ENCODE measurements around the gene GTF2H2C_2.
A peak's percentile ranks its signal among the peaks of the same experiment; 100 is the strongest.
"Not testable (repeated sequence)": the region's sequence is repeated elsewhere in the genome, so short reads cannot be mapped to it uniquely, and the experiment has no call there.

Gene GTF2H2C_2

DNA sequence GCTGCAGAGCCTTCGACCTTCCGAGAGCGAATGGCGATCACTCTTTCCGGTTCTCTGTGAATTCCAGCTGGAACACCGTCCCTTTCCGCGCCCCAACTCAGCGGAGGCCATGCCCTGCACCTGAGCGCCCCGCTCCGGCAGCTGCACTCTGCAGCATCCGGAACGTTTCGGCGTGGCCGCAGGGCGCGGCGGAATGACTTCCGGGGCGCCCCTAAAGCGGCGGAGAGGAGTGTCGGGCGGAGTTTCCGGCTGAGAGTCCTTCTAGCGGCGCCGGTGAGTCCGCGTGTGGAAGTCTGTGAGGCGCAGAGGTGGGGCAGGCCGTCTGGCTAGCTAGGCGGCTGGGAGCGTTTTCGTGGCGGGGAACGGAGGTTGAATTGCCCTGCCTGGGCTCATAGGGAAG, at the start of gene GTF2H2C_2:
Gene GTF2H2C_2, plus strand, starts transcription at position 252 of the 400 bp plus-strand sequence.
- H3K36me3 Mint-ChIP-seq (ENCODE audit: insufficient read depth); H3K27ac Mint-ChIP-seq; H3K4me3 Mint-ChIP-seq; H3K9me3 Mint-ChIP-seq; H3K4me1 Mint-ChIP-seq (ENCODE audit: low read depth in 2 of 2); H3K27me3 Mint-ChIP-seq; DNase-seq: not testable (repeated sequence)
- ATAC-seq (replicated peaks): peak; percentile 99

DNA sequence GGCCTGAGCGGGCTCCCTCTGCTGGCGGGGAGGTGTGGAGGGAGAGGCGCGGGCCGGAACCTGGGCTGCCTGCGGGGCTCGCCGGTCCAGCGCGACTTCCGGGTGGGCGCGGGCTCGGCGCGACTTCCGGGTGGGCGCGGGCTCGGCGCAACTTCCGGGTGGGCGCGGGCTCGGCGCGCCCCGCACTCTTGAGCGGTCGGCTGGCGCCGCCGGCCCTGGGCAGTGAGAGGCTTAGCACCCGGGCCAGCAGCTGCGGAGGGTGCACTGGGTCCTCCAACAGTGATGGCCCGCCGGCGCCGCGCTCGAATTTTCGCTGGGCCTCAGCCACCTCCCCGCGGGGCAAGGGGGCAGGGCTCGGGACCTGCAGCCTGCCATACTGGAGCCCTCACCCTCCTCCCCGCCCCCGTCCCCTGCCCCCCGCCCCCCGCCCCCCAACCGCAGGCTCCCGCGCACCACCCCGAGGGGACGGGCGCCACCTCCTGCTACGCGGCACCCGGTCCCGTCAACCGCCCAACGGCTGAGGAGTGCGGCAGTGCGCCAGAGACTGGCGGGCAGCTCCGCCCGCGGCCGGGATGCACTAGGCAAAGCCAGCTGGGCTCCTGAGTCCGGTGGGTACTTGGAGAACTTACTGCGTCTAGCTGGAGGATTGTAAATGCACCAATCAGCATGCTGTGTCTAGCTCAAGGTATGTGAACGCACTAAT, 14.0 kb upstream of the GTF2H2C_2 start:
- peak; percentile 92 for ATAC-seq (replicated peaks)
- Mint-ChIP-seq H3K27ac (peak overlapping the region in 1 of 2 donors; percentile 35), H3K4me3 (peak overlapping the region; percentile 50 to 64)
- H3K4me1 Mint-ChIP-seq (ENCODE audit: low read depth in 2 of 2); H3K36me3 Mint-ChIP-seq (ENCODE audit: insufficient read depth); H3K9me3 Mint-ChIP-seq; H3K27me3 Mint-ChIP-seq: not testable (repeated sequence)
- DNase-seq: peak; percentile 17 to 67 (median 29)

DNA sequence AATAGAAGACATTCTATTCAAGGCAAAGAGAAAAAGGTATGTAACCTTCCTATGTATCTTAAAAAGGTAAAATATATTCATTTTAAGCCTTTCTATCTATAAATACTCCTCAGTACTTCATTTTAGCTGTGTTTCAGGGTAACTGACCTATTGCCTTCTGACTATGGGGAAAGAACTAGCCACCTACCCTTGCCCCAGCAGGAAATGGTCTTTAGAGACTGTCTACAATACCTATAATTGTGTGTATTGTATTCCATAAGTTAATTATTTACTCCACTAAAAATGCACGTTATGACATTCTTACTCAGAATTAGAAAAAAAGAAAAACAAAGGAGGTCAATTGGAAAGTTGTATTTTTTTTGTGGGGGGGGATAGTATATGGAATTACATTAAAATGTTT, 6.2 kb downstream of the GTF2H2C_2 start:
- not testable (repeated sequence) for H3K4me3 Mint-ChIP-seq; H3K36me3 Mint-ChIP-seq (ENCODE audit: insufficient read depth); H3K27ac Mint-ChIP-seq; H3K27me3 Mint-ChIP-seq; ATAC-seq (replicated peaks); H3K4me1 Mint-ChIP-seq (ENCODE audit: low read depth in 2 of 2); DNase-seq; H3K9me3 Mint-ChIP-seq

DNA sequence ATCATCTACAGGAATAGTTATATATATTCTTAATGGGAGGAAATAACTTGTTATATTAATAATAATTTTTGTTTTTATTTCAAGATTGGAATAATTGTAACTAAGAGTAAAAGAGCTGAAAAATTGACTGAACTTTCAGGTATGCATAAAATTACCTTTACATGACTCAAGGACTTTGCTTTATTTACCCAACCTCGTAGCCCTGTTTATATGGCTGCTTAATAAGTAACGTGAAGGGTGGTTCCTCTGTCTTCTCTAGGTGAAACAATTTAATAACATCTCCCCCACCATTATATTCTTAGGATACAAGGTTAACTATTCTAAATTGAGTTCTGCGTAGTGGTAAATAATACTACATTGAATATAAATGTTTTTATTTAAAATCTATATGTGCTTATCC, 8.0 kb downstream of the GTF2H2C_2 start:
- H3K4me3 Mint-ChIP-seq: not testable (repeated sequence)

DNA sequence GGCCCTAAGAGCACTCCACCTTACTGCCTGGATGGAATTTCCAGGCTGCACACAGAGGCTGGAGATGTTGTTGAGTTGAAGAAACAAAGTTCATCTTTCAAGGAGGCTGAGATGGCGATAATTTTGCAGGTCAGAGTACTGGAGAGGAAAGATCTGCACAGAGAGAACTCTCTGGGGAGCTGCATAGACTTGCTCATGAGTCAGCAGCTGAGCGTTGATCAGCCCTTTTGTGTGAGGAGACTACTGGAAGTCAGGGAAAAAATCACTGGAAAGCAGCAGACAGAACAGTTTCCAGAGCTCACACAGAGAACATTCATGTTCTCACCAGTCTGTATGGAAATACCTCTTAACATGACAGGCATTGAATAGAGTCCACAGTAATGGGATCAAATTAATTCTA, 23.4 kb downstream of the GTF2H2C_2 start:
- not testable (repeated sequence) for H3K4me1 Mint-ChIP-seq (ENCODE audit: low read depth in 2 of 2); ATAC-seq (replicated peaks); H3K9me3 Mint-ChIP-seq; H3K27ac Mint-ChIP-seq; H3K36me3 Mint-ChIP-seq (ENCODE audit: insufficient read depth); DNase-seq; H3K4me3 Mint-ChIP-seq; H3K27me3 Mint-ChIP-seq

More for the DNA sequence above, 8.0 kb downstream of the GTF2H2C_2 start:
- ATAC-seq (replicated peaks); DNase-seq; H3K9me3 Mint-ChIP-seq; H3K27ac Mint-ChIP-seq; H3K4me1 Mint-ChIP-seq (ENCODE audit: low read depth in 2 of 2); H3K27me3 Mint-ChIP-seq; H3K36me3 Mint-ChIP-seq (ENCODE audit: insufficient read depth): not testable (repeated sequence)

DNA sequence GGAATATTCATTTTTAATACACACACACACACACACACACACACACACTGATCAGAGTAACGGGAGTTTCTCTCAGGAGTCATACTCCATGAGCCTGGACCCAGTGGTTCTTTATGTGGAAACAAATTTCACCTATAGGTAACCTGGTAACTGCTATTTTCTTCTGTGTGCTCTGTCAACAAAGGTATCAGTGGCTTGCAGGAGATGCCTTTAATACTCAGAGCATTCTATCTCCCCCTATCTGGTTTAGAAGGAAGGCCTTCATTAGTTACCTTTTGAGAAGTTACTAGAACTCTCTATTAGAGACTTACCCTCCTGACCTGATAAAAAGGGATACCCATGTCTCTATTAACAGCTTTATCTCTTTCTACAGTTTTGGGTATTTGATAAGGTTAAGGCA, 34.4 kb downstream of the GTF2H2C_2 start:
- H3K4me1 Mint-ChIP-seq (ENCODE audit: low read depth in 2 of 2); ATAC-seq (replicated peaks); H3K9me3 Mint-ChIP-seq; H3K27ac Mint-ChIP-seq; DNase-seq; H3K27me3 Mint-ChIP-seq; H3K4me3 Mint-ChIP-seq; H3K36me3 Mint-ChIP-seq (ENCODE audit: insufficient read depth): not testable (repeated sequence)

DNA sequence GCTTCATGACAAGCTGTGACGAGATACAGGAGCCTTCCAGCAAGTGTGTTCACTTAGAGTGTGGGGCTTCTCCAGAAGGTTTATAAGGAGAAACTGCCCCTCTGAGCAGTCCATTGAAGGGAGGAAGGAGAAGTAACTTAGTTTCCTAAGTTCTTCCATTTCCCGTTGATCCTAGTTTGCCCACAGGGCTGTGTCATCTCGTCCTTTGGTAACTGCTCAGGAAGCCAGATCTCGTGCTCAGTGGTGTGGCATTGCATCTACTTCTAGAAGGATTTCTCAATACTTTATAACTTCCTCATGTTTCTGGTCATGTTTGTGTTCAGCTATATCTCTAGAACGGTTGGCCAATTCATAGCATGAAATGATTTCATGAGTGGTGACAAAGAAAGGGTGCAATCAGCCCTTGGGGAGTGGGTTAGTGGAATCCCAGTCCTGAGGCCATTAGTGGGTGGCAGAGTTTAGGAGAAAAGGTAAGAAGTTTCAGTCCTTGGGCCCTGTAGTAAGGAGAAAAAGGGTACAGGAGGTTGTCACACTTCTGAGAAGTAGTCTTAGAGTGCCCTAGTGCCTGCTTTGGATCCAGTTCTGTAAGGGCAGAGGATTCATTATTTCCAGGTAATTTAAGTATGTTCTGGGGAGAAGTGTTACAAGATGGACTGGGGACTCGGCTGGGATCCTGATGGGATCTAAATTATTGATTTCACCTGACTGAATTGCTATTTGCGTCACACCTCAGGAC, 36.2 kb downstream of the GTF2H2C_2 start:
- H3K9me3 Mint-ChIP-seq; H3K36me3 Mint-ChIP-seq (ENCODE audit: insufficient read depth); ATAC-seq (replicated peaks); DNase-seq; H3K27me3 Mint-ChIP-seq; H3K27ac Mint-ChIP-seq; H3K4me3 Mint-ChIP-seq; H3K4me1 Mint-ChIP-seq (ENCODE audit: low read depth in 2 of 2): not testable (repeated sequence)

DNA sequence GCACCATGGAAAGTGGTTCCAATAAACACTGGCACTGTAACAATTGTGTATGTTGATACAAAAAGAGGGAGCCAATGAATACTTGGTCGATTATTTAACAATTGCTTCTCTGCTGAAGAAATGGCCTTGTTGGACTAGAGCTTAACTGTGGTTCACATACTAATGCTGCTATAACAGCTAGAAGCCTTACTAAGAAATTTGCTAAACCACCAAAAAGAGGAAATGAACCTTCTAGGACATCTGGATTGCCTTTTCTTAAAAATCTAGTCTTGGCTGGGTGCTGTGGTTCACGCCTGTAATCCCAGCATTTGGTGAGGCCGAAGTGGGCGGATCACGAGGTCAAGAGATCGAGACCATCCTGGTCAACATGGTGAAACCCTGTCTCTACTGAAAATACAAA, 41.9 kb downstream of the GTF2H2C_2 start:
- H3K27ac Mint-ChIP-seq; DNase-seq; ATAC-seq (replicated peaks); H3K4me3 Mint-ChIP-seq; H3K27me3 Mint-ChIP-seq; H3K4me1 Mint-ChIP-seq (ENCODE audit: low read depth in 2 of 2); H3K36me3 Mint-ChIP-seq (ENCODE audit: insufficient read depth); H3K9me3 Mint-ChIP-seq: not testable (repeated sequence)

DNA sequence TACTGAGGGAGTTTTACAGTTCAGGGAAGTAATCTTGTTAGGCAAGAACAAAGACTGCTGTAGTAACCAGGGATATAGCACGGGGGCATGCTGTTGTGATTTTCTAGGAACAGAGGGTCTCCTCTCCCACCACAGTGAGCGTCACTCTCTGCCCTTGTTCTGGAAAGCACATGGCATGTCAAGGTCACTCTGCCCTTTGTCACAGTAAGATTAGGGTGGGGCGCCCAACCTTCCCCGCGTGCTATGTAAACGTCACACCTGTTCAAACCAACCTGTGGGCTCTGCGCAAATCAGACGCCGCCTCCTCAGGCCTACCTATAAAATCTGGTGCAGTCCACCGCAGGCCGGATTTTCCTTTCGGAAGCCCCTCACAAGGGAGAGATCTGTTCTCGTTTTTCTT, 44.0 kb downstream of the GTF2H2C_2 start:
- H3K27me3 Mint-ChIP-seq; H3K9me3 Mint-ChIP-seq; H3K36me3 Mint-ChIP-seq (ENCODE audit: insufficient read depth); ATAC-seq (replicated peaks); H3K27ac Mint-ChIP-seq; DNase-seq; H3K4me1 Mint-ChIP-seq (ENCODE audit: low read depth in 2 of 2); H3K4me3 Mint-ChIP-seq: not testable (repeated sequence)

DNA sequence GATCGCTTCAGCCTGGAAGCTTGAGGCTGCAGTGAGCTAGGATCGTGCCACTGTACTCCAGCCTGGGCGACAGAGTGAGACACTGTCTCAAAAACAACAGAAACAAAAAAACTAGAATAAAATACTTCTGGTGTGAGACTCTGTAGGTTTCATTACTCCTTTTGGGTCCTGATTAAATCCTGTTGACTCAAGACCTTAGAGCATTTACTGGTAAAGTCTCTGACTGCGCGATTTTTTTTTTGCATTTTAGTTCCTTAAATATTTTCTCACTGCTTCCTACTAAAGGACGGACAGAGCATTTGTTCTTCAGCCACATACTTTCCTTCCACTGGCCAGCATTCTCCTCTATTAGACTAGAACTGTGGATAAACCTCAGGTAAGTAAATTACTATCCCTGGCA, 46.8 kb downstream of the GTF2H2C_2 start:
- H3K36me3 Mint-ChIP-seq (ENCODE audit: insufficient read depth); DNase-seq; H3K4me3 Mint-ChIP-seq; H3K4me1 Mint-ChIP-seq (ENCODE audit: low read depth in 2 of 2); H3K9me3 Mint-ChIP-seq; ATAC-seq (replicated peaks); H3K27me3 Mint-ChIP-seq; H3K27ac Mint-ChIP-seq: not testable (repeated sequence)

DNA sequence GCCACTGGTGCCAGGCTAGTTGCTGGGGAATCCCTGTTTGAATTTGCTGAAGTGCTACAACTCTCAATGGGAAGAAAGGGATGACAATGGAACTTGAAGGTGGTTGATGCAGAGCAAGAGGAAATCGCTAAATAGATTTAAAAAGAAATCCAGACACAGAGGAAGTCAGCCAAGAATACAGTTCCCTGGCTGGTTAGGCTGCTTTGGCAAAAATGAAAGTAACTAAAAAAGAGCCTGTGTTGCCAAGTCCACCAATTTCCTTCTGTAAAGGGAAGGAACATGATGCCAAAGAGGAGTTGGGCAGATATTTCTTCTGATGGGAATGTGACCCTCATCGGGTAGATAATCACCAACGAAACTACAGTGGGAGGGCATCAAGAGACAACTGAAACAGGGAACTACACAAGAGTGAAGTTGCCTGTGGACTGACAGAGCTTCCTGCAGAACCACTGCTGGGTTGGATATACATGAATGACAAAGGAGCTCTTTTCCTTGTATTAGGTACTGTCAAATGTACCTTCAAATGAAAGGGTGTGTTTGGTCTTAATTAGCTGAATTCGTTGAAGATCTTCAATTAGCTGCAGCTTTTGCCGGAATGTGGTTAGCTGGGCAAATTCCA, 49.0 kb downstream of the GTF2H2C_2 start:
- not testable (repeated sequence) for DNase-seq; H3K27ac Mint-ChIP-seq; ATAC-seq (replicated peaks); H3K4me1 Mint-ChIP-seq (ENCODE audit: low read depth in 2 of 2); H3K36me3 Mint-ChIP-seq (ENCODE audit: insufficient read depth); H3K27me3 Mint-ChIP-seq; H3K9me3 Mint-ChIP-seq; H3K4me3 Mint-ChIP-seq

DNA sequence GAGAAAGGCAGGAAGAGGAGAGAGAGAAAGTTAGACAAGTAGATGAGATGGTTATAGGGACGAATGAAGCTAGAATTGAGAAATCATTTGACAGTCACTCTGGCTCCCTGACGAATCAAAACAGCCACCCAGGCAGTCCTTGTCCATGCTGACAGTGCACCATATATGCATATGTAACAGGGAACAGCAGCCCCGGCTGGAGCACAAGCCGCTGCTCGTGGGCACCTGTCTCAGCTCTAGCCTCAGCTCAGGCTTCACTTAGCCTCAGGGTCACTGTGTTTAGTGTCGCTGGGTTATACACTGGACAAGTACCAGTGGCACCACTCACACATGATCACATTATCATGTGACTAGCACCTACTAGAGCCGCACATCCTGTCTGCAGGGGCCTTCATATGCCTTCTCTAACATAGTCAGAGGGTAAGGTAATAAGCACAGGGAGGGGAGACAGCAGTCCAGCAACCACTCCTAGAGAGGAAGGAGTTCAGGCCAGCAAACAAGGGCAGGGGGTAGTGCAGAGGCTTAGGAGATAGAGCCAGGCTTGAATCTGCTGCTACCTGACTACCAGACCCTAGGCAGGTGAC, 54.9 kb downstream of the GTF2H2C_2 start:
- not testable (repeated sequence) for H3K27me3 Mint-ChIP-seq; H3K4me3 Mint-ChIP-seq; H3K27ac Mint-ChIP-seq; H3K9me3 Mint-ChIP-seq; ATAC-seq (replicated peaks); H3K36me3 Mint-ChIP-seq (ENCODE audit: insufficient read depth); DNase-seq; H3K4me1 Mint-ChIP-seq (ENCODE audit: low read depth in 2 of 2)

Data from effector memory CD8-positive, alpha-beta T cell (primary cell).